IMR-90 (cell line): ENCODE data around the gene SYNC. TPM values are rescaled to one million over a fixed set of nuclear protein-coding genes. Genes with fewer than 3 reads are reported as not detected.

Source experiments
- ATAC-seq: fragments of 200-7000 bp; cut with Tn5 transposase; 2 replicates; pipeline ENCODE4 v1.9.1; 2020; ENCODE audit warnings: low read depth, mild to moderate bottlenecking, moderate library complexity
- BruUV-seq: library from RNA; stranded (reverse); fragments of 400-500 nt; replicated peaks from 2 replicates; lab custom pipeline; 2021; lab: Mats Ljungman, UMichigan
- CTCF ChIA-PET: fragments of 300-600 bp; formaldehyde crosslinking; extraction: SDS; loops from one replicate; lab custom pipeline; 2021; ENCODE audit warnings: antibody characterized with exemption; lab: Yijun Ruan, JAX
- POLR2A ChIA-PET: fragments of 300-600 bp; sonication (Branson Sonifier 250); formaldehyde crosslinking; loops from one replicate; lab custom pipeline; 2022; ENCODE audit warnings: antibody characterized with exemption; ENCODE audit not compliant: unreplicated experiment; lab: Charles Lee
- DNase-seq: peaks from one replicate; pipeline ENCODE4 v3.0.0; 2013
- H2AFZ ChIP-seq: replicated peaks from 2 replicates; pipeline ENCODE3; 2013; ENCODE audit warnings: low read length, mild to moderate bottlenecking; ENCODE audit not compliant: poor library complexity
- H2AK5ac ChIP-seq: 2 replicates; pipeline ENCODE4 v1.6.1; 2013; ENCODE audit warnings: low read depth, low read length, inconsistent platforms
- H2AK9ac ChIP-seq: replicated peaks from 2 replicates; pipeline ENCODE3; 2013; ENCODE audit warnings: mild to moderate bottlenecking, low read depth, low read length, moderate library complexity; ENCODE audit not compliant: poor library complexity
- H2BK120ac ChIP-seq: 2 replicates; pipeline ENCODE4 v1.6.1; 2013; ENCODE audit warnings: low read depth, low read length, inconsistent platforms
- H2BK15ac ChIP-seq: 3 replicates; pipeline ENCODE4 v1.6.1; 2013; ENCODE audit warnings: low read depth, low read length, inconsistent platforms
- H2BK20ac ChIP-seq: 2 replicates; pipeline ENCODE4 v1.6.1; 2013; ENCODE audit warnings: low read depth, mild to moderate bottlenecking, inconsistent platforms, low read length, moderate library complexity
- H2BK5ac ChIP-seq: 2 replicates; pipeline ENCODE4 v1.6.1; 2013; ENCODE audit warnings: mild to moderate bottlenecking, low read depth, low read length, inconsistent platforms; ENCODE audit not compliant: poor library complexity, severe bottlenecking
- H3K14ac ChIP-seq: replicated peaks from 2 replicates; pipeline ENCODE4 v1.6.1; 2013; ENCODE audit warnings: low read depth, low read length, inconsistent platforms
- H3K18ac ChIP-seq: 2 replicates; pipeline ENCODE4 v1.6.1; 2013; ENCODE audit warnings: low read depth, low read length, control low read depth
- H3K23ac ChIP-seq: 2 replicates; pipeline ENCODE4 v1.6.1; 2013; ENCODE audit warnings: low read depth, low read length, inconsistent platforms
- H3K27ac ChIP-seq: 2 replicates; pipeline ENCODE4 v1.5.1; 2013; ENCODE audit warnings: mild to moderate bottlenecking, control low read depth, low read length; ENCODE audit not compliant: insufficient read depth
- H3K27me3 ChIP-seq: 2 replicates; pipeline ENCODE4 v1.6.1; 2013; ENCODE audit warnings: low read length; ENCODE audit not compliant: control insufficient read depth, insufficient read depth
- H3K36me3 ChIP-seq: 2 replicates; pipeline ENCODE4 v1.6.1; 2013; ENCODE audit warnings: low read length, mixed read lengths; ENCODE audit not compliant: control insufficient read depth, insufficient read depth
- H3K4ac ChIP-seq: 2 replicates; pipeline ENCODE4 v1.6.1; 2013; ENCODE audit warnings: low read depth, low read length, inconsistent platforms
- H3K4me1 ChIP-seq: 2 replicates; pipeline ENCODE4 v1.6.1; 2013; ENCODE audit warnings: low read length, mixed read lengths; ENCODE audit not compliant: control insufficient read depth, insufficient read depth
- H3K4me2 ChIP-seq: 2 replicates; pipeline ENCODE4 v1.6.1; 2013; ENCODE audit warnings: low read depth, mild to moderate bottlenecking, control low read depth, low read length, moderate library complexity
- H3K4me3 ChIP-seq: 2 replicates; pipeline ENCODE4 v1.5.1; 2013; ENCODE audit warnings: low read depth, mild to moderate bottlenecking, control low read depth, low read length, moderate library complexity; ENCODE audit not compliant: insufficient read depth
- H3K56ac ChIP-seq: 2 replicates; pipeline ENCODE4 v1.6.1; 2013; ENCODE audit warnings: low read length, inconsistent platforms; ENCODE audit not compliant: insufficient read depth; ENCODE audit errors: extremely low read depth
- H3K79me1 ChIP-seq, 2 experiments: 2 replicates each; pipeline ENCODE4 v1.6.1; 2013; ENCODE audit warnings: low read length in 2 of 2, inconsistent platforms in 1 of 2, low read depth in 1 of 2
- H3K9ac ChIP-seq: 2 replicates; pipeline ENCODE4 v1.6.1; 2013; ENCODE audit warnings: low read depth, low read length, control low read depth
- H3K9me1 ChIP-seq: 2 replicates; pipeline ENCODE4 v1.6.1; 2013; ENCODE audit warnings: low read length, inconsistent platforms; ENCODE audit not compliant: insufficient read depth
- H3K9me3 ChIP-seq: 2 replicates; pipeline ENCODE4 v1.6.1; 2013; ENCODE audit warnings: low read length; ENCODE audit not compliant: control insufficient read depth, insufficient read depth
- H4K20me1 ChIP-seq: 2 replicates; pipeline ENCODE4 v1.6.1; 2013; ENCODE audit warnings: low read length, inconsistent platforms; ENCODE audit not compliant: insufficient read depth
- H4K5ac ChIP-seq: 2 replicates; pipeline ENCODE4 v1.6.1; 2013; ENCODE audit warnings: mild to moderate bottlenecking, low read depth, low read length, control low read depth
- H4K8ac ChIP-seq, 2 experiments: 2 replicates each; pipeline ENCODE4 v1.6.1; 2013; ENCODE audit warnings: low read depth in 2 of 2, low read length in 2 of 2, control low read depth in 1 of 2, inconsistent platforms in 1 of 2
- H4K91ac ChIP-seq: 2 replicates; pipeline ENCODE4 v1.6.1; 2013; ENCODE audit warnings: low read depth, low read length, inconsistent platforms; ENCODE audit not compliant: insufficient read depth
- BHLHE40 ChIP-seq: fragments of 150-350 bp; IDR thresholded peaks from 2 replicates; pipeline ENCODE4 v1.6.1; 2016; ENCODE audit warnings: mild to moderate bottlenecking, low read depth, low read length
- CEBPB ChIP-seq: IDR thresholded peaks from 2 replicates; pipeline ENCODE4 v1.6.1; 2012; ENCODE audit warnings: low read depth, low read length, improper control_type of control experiment
- CHD1 ChIP-seq: IDR thresholded peaks from 2 replicates; pipeline ENCODE4 v1.6.1; 2012; ENCODE audit warnings: low read depth, low read length, improper control_type of control experiment
- MAFK ChIP-seq: IDR thresholded peaks from 2 replicates; pipeline ENCODE4 v1.6.1; 2012; ENCODE audit warnings: low read depth, low read length, improper control_type of control experiment
- MAZ ChIP-seq: IDR thresholded peaks from 2 replicates; pipeline ENCODE4 v1.6.1; 2012; ENCODE audit warnings: low read depth, mild to moderate bottlenecking, low read length, improper control_type of control experiment, moderate library complexity, borderline replicate concordance
- POLR2A ChIP-seq: IDR thresholded peaks from 2 replicates; pipeline ENCODE4 v1.6.1; 2012; ENCODE audit warnings: mild to moderate bottlenecking, low read depth, low read length
- RAD21 ChIP-seq: IDR thresholded peaks from 2 replicates; pipeline ENCODE4 v1.6.1; 2012; ENCODE audit warnings: low read length, improper control_type of control experiment
- RCOR1 ChIP-seq: IDR thresholded peaks from 2 replicates; pipeline ENCODE4 v1.6.1; 2012; ENCODE audit warnings: mild to moderate bottlenecking, low read length, improper control_type of control experiment; ENCODE audit not compliant: insufficient replicate concordance
- RFX5 ChIP-seq: IDR thresholded peaks from 2 replicates; pipeline ENCODE4 v1.8.0; 2012; ENCODE audit warnings: low read depth, mild to moderate bottlenecking, low read length, moderate library complexity
- SMC3 ChIP-seq: fragments of 150-350 bp; IDR thresholded peaks from 2 replicates; pipeline ENCODE4 v1.6.1; 2016; ENCODE audit warnings: low read depth, mild to moderate bottlenecking, antibody characterized with exemption, low read length, moderate library complexity
- WGBS, 2 experiments: methylation state at CpG; one replicate each; pipeline versions ENCODE4 v1.1.5 to v1.1.7; 2013; ENCODE audit warnings: missing lambda C conversion rate in 2 of 2; ENCODE audit not compliant: insufficient read length in 1 of 2; ENCODE audit errors: extremely low coverage in 2 of 2; 5-methylcytosine and 5-hydroxymethylcytosine counted together
- dilution Hi-C: fragments of 300-500 bp; cut with HindIII; formaldehyde crosslinking; loops from one replicate; pipeline ENCODE4 v1.14.3; 2018; ENCODE audit warnings: low sequenced_read_pairs; ENCODE audit not compliant: unreplicated experiment
- in situ Hi-C: fragments of 300-500 bp; cut with MboI; formaldehyde crosslinking; loops from 3 replicates; pipeline ENCODE4 v1.14.3; 2019; ENCODE audit warnings: low sequenced_read_pairs, inconsistent platforms, mixed read lengths
- intact Hi-C: fragments of 100-400 bp; cut with micrococcal nuclease; formaldehyde crosslinking; loops from 2 replicates; pipeline ENCODE4 v1.10.0; 2022
- polyA plus RNA-seq, 3 experiments: library from polyadenylated mRNA; depleted of rRNA; stranded (reverse); fragments of >200 nt; gene quantifications; 2 replicates each; pipeline ENCODE4 v1.2.3, GENCODE V29; 2012; ENCODE audit warnings: low replicate concordance in 1 of 3
- total RNA-seq: library from RNA; depleted of rRNA; stranded (reverse); fragments of >200 nt; gene quantifications from 2 replicates; pipeline ENCODE4 v1.2.3, GENCODE V29; 2012
- TF ChIP-seq, protein P1 (sequence below): fragments of 150-350 bp; IDR thresholded peaks from 2 replicates; pipeline ENCODE4 v1.6.1; 2017; ENCODE audit warnings: mild to moderate bottlenecking, antibody characterized with exemption, low read length, low read depth
- TF ChIP-seq, protein P2 (sequence below): conservative IDR thresholded peaks from 2 replicates; pipeline ENCODE4 v1.5.1; 2012; ENCODE audit warnings: mild to moderate bottlenecking, low read depth, low read length, improper control_type of control experiment

SYNC gene
- total and polyA plus RNA-seq, 2 of the 4 experiments (the other 2 are of a cell fraction): 48.9 to 103 TPM

DNA sequence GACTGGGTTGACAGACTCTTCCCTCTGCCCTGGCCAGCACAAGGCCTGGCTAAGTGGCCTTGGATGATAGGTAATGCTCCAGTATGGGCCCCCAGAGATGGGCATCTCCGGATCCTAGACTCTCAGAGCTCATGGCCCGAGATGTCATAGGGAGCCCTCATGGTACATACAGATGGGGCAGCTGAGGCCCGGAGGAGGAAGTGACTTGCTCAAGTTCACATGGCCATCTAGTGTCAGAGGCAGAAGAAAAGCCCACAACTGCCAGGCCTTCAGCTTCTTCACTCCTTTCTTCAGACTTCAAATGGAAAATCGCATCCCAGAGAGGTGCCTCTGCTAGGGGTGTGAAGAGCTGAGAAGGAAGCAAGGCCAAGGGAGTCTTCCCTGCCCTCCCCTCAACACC is 46.8 kb upstream of the SYNC start:
- no peak overlapping the region for H3K4ac ChIP-seq
- H3K4me3 ChIP-seq: no peak overlapping the region
- TF ChIP-seq RFX5 (no peak), CEBPB (no peak), MAZ (no peak), MAFK (no peak), RCOR1 (no peak), CHD1 (no peak), POLR2A (no peak), RAD21 (no peak), SMC3 (no peak), BHLHE40 (no peak)
- TF ChIP-seq, protein P1, sequence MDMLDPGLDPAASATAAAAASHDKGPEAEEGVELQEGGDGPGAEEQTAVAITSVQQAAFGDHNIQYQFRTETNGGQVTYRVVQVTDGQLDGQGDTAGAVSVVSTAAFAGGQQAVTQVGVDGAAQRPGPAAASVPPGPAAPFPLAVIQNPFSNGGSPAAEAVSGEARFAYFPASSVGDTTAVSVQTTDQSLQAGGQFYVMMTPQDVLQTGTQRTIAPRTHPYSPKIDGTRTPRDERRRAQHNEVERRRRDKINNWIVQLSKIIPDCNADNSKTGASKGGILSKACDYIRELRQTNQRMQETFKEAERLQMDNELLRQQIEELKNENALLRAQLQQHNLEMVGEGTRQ: no peak
- TF ChIP-seq, protein P2, sequence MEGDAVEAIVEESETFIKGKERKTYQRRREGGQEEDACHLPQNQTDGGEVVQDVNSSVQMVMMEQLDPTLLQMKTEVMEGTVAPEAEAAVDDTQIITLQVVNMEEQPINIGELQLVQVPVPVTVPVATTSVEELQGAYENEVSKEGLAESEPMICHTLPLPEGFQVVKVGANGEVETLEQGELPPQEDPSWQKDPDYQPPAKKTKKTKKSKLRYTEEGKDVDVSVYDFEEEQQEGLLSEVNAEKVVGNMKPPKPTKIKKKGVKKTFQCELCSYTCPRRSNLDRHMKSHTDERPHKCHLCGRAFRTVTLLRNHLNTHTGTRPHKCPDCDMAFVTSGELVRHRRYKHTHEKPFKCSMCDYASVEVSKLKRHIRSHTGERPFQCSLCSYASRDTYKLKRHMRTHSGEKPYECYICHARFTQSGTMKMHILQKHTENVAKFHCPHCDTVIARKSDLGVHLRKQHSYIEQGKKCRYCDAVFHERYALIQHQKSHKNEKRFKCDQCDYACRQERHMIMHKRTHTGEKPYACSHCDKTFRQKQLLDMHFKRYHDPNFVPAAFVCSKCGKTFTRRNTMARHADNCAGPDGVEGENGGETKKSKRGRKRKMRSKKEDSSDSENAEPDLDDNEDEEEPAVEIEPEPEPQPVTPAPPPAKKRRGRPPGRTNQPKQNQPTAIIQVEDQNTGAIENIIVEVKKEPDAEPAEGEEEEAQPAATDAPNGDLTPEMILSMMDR: no peak
- BruUV-seq: no TSS peak
- H3K27ac ChIP-seq: no peak overlapping the region
- H3K18ac ChIP-seq: no peak overlapping the region
- ChIA-PET CTCF (no interaction called here), POLR2A (no interaction called here)
- H3K79me1 ChIP-seq: peaks cover 0 to 8% of the 10 kb centered on the region in 2 experiments; a peak in 2 of 4 replicates
- no peak overlapping the region for H2BK15ac ChIP-seq
- H4K8ac ChIP-seq: no peak overlapping the region
- H2BK120ac ChIP-seq: no peak overlapping the region
- H4K20me1 ChIP-seq: peaks cover 2% of the 10 kb centered on the region; the same call in 1 of the 2 replicates
- H3K9me1 ChIP-seq: peaks cover 2% of the 10 kb centered on the region
- H2BK20ac ChIP-seq: no peak overlapping the region
- ATAC-seq (no peak), DNase-seq (no peak)
- dilution Hi-C loops (no loop called here), intact Hi-C loops (no loop called here), in situ Hi-C loops (no loop called here)
- H2BK5ac ChIP-seq: no peak overlapping the region
- no peak overlapping the region for H4K5ac ChIP-seq
- peaks cover 4% of the 10 kb centered on the region for H3K4me1 ChIP-seq
- H2AK9ac ChIP-seq: peak overlapping the region; percentile 28
- H4K91ac ChIP-seq: no peak overlapping the region
- H2AK5ac ChIP-seq: no peak overlapping the region
- no peak overlapping the region for H2AFZ ChIP-seq
- peaks cover 3% of the 10 kb centered on the region for H3K27me3 ChIP-seq
- no peaks in the 10 kb centered on the region for H3K9me3 ChIP-seq
- no peaks in the 10 kb centered on the region for H3K36me3 ChIP-seq
- H3K23ac ChIP-seq: no peak overlapping the region
- H3K4me2 ChIP-seq: no peak overlapping the region
- 88% methylated on average over 2 of the region's 4 CpGs; no CpG with 5 or more reads in 1 of the 2 experiments for WGBS, 2 experiments
- no peak overlapping the region for H3K14ac ChIP-seq
- H3K56ac ChIP-seq: no peak overlapping the region
- no peak overlapping the region for H3K9ac ChIP-seq
